Measurements from ENCODE around the gene IL10RB.

GRCh38 chr21:33232291-33233034 is 33.7 kb upstream of the IL10RB start:
- TF ChIP-seq, protein P1, sequence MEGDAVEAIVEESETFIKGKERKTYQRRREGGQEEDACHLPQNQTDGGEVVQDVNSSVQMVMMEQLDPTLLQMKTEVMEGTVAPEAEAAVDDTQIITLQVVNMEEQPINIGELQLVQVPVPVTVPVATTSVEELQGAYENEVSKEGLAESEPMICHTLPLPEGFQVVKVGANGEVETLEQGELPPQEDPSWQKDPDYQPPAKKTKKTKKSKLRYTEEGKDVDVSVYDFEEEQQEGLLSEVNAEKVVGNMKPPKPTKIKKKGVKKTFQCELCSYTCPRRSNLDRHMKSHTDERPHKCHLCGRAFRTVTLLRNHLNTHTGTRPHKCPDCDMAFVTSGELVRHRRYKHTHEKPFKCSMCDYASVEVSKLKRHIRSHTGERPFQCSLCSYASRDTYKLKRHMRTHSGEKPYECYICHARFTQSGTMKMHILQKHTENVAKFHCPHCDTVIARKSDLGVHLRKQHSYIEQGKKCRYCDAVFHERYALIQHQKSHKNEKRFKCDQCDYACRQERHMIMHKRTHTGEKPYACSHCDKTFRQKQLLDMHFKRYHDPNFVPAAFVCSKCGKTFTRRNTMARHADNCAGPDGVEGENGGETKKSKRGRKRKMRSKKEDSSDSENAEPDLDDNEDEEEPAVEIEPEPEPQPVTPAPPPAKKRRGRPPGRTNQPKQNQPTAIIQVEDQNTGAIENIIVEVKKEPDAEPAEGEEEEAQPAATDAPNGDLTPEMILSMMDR (conservative IDR thresholded peaks at IDR 0.05 in 1 of 2, IDR thresholded peaks at IDR 0.05 in 1 of 2; ENCODE audit: extremely low read depth in 1 of 2, insufficient read depth in 1 of 2, low read depth in 1 of 2, low read length in 2 of 2), result no peak
- TF ChIP-seq EZH2 (IDR thresholded peaks at IDR 0.05; ENCODE audit: borderline replicate concordance, low read length), result no peak

All from mammary epithelial cell (primary cell).